HUDEP-2 (cell line): ENCODE measurements around the gene TLCD2.
"Not testable (repeated sequence)": the region's sequence is repeated elsewhere in the genome, so short reads cannot be mapped to it uniquely, and the experiment has no call there.

Experiments
- DNase-seq, 76 experiments: peaks; one replicate each; lab custom pipeline; 2025; ENCODE audit not compliant: unreplicated experiment in 76 of 76; lab: John Stamatoyannopoulos, UW

TLCD2 gene

DNA sequence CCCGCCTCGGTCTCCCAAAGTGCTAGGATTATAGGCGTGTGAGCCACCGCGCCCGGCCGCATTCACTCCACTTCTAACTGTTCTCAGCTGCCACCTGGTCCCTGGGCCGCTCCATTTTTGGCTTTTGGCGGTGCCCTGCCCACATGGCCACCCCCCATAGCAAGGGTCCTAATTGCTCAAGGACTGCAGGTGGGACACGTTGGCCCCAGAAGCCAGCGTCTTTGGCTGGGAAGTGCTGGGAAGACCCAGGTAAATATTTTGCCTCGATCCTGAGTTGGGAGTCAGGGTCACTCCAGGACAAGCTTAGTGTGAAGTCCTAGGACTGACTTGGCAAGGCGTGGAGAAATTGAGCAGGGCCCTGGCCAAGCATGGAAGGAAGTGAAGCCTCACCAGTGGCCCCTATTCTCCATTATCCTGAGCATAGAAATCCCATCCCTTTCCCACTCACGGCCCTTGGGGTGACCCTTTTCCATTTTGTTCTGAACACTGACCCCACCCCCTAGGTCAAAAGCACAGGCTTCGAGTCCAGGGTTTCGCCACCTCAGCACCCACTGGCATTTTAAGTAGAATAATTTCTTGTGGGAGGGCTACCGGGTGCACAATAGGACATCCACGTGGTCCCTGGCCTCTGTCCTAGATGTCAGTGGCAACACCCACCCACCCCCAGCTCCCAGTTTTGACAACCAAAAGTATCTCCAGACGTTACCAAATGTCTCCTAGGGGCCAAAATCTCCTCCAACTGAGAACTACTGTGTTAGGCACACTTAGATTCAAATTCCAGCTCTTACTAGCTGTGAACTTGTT, 8.4 kb upstream of the TLCD2 start:
- no peak for DNase-seq

DNA sequence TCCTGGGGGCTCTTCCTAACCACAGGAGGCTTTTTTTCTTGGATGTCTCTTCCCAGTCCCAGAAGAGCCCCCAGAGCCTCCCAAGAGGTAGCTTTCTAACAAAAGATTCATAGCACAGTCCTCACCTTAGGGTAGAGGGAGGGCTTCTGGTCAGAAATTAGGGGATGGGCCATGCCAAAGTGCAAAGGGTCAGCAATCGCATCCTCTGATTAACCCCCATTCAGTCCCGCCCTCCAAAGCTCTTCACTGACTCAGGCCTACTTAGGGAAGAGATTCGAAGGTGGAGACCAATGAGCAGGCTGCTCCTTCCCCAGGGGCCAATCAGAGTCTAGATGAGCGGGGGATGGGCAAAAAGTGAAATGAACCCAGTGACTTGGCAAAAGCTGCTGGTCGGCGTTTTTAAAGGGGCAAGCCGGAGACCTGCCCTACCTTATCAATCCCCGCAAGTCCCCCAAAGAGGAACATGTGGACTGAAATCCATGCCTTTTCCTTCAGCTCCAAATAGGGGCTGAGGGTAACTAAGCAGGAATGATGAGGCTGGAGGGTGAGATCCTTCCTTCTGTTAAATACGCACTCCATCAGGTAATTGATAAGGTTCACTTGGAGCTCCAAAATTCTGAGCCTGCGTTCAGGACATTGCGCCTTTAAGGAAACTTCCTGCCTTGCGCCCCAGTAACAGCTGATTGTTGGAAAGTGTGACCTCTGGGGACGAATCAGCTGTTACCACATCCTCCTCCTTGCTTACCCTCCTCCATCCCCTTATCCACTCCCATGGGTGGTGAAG, 6.9 kb upstream of the TLCD2 start:
- DNase-seq, result peak in 75 of 76 experiments; percentile 53 to 97 (median 91)

DNA sequence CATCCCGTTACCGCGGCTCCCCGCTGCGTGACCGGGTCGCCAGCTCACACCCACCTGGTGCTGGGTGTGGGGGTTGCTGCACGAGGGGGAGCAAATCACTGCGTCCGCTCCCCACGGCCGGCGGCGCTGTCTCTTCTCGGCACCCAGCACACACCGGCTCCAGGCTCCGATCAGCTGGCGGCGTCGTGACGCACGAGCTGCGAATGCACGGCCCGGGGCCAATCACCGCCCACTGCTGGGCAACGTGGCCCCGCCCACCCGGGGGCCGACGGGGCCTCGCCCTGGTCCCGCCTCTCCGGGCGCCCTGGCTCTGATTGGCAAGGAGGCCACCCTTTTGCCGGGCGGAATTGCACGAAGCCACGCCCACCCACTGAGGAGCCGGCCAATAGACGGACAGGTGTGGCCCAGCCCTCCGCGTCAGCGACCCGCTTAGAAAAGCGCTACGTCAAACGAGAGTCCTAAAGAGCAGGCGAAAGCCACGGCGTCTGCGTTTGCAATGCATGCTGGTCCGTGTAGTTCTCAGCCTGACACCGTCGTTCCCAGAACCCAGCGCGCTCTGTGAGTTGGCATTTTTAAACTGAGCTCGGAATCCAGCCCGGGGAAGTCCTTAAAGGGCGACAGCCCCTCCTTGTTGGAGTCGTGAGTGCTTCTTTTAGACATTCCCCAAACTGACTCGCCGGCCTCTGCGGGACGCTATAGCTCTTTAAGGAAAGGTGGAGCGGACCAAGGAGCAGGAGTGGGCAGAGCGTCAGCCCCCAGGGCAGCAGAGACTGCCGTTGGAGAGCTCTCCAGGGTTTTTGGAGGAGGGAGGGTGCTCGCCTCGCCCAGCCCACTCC, 6.1 kb upstream of the TLCD2 start:
- peak in 75 of 76 experiments; percentile 59 to 100 (median 99) for DNase-seq

DNA sequence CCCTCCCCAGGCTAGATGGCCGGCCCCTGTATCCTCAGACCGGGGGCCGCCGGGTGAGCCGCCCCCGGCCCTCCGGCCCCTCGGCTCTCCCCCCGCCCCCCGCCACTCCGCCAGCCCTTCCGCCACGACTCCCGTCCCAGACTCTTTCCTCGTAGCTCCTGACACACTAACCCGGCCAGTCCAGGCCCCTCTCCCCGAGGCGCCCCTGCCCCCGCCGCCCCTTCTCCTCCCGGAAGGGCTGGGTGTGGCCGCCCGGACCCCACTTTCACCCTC, 5.6 kb upstream of the TLCD2 start:
- no peak for DNase-seq

DNA sequence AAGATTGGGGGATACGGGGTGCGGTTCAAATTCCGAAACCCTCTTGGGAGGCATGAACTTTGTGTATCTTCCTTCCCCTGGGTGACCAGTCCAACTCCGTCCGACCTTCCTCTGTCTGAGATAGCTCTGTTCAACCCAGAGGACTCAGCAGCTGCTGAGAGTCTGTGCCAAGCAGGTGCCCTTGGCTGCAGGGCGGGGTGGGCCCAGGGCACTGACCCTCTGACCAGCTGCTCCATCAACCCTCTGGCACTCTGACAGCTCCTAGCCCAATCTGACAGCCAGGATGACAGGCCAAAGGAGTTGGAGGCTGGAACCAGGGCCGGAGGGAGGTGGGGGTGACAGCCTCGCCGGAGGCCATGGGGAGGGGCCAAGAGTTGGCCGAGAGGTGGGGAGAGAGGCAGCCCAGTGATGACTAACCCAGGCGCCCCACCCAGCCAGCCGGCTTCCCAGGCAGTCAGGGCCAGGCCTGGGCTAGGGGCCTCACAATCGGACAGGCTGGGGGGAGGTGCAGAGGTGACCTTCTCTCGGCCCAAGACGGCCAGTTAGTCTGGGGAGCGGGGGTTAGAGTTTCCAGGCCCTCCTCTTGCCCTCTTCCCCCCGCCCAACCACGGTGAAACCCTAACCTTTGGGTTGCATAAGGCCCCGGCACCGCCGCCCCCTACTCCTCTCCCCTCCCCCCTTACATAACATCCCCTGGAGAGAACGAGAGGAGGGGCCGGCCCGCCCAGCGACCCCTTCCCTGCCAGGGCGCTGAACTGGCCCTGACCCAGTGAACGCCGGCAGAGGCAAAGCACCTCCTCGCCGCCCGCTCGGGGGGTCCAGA, 5.0 kb upstream of the TLCD2 start:
- peak in 74 of 76 experiments; percentile 20 to 92 (median 76) for DNase-seq

DNA sequence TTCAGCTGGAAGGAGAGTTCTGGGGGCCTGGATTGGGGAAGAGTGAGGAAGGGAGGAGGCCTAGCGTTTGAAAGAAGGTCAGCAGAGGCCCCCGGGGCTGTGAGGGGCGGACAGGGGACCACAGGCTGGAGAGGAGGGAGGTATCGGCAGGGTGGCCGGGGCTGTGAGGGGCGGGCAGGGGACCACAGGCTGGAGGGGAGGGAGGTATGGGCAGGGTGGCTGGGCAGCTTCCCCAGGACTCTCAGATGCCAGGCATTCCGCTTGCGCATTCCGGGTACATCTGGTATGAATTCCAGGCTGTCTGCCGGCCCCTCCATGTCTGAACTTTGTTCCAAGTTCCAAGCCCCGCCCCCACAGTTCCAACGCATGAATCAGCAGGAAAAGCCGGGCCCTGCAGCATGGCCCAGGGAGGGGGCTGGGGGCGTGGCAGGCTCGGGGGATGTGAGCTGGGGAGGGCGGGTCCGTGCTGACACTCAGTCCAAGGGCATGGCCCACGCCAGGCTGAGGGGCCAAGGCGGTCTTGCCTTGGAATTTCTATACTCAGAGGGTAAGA, 4.3 kb upstream of the TLCD2 start:
- DNase-seq, result peak in 68 of 76 experiments; percentile 10 to 86 (median 70)

DNA sequence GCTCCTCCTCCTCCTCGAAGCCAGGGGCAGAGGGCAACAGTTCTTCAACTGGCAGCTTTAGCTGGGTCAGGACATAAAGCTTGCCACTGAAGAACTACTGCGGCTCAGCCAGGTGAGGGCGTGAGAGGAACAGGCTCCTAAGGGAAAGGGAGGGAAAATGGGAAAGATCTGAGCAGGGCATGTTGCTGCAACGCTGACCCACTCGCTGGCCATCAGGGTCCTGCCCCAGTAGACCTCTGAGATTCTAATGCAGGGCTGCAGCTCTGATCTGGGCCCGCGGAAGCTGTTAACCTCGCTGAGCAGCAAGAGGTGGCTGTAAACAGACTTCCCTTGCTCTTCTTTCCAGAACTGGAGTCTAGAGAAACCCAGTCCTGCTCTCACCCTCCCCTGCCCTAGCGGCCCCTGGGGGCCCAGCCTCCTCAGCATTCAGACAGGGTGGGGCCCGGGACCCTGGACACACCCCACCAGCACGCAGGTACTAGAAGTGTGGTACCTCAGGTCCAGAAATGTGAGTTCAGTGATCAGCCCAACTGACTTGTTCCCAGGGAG, 3.8 kb upstream of the TLCD2 start:
- DNase-seq, result no peak

DNA sequence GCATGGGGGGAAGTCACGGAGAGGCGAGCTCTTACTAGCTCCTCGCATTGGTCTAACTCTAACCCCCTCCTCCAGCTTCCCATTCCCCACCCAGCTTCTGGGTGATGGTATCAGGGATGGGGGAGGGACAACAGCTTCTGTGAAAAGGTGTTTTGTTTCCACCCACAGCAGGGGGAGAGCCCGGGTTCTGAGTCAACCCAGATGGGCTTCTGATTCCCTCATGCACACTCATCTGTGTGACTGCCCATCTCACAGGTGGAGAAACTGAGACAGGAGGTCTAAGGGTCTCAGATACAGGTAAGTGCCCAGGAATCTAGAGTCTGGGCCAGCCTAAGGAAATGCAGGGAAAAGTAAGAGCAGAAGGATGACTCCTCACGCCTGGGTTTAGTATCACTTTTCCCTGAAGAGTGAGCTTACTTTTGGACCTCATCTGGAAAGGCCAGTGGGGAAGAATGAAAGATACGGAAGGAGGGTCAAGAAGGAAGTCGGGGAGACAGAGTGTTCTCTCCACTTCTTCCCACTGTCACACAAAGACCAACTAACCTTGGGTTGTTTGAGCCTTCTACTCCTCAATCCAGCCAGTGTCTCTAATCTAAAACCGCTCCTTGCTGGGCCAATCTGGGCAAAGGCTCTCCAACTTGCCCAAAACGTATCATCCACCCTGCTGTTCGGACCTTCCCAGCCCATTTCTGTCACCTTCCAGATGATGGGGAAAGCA, 3.1 kb upstream of the TLCD2 start:
- DNase-seq, result no peak

DNA sequence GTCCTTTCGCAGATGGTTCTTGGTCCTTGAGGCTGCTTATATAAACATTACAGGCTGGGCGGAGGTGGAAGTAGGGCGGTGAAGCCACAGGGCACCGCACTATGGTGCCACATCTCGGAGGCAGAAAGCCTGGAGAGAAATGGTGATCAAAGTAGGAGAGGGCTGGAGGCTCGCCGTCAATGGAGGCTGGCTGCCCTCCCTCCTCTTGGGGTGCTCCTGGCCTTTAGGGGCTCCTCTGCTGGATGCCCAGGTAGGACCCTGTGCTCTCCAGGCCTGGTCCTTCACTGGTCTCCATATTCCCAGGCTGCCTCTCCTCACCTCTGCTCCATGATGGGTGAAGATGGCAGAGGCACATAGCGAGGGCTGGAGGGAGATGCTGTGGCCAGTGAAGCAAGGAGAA, 2.1 kb upstream of the TLCD2 start:
- no peak for DNase-seq

DNA sequence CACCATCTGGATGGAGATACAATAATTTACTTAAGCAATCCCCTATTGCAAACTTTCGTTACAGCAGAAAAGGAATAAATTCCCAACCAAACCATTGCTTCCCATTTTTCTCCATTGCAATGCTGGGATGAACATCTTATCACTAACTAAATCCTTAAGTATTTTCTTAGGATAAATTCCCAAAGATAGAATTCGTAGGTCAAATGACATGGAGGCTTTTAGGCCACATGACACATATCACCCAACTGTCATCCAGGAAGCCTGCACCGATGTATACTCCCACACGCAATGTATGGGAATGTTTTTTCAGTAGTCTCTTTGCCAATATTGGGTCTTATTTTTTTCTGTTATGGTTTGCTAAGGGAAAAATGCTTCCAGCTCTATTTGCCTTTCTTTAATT, 1.6 kb upstream of the TLCD2 start:
- no peak for DNase-seq

DNA sequence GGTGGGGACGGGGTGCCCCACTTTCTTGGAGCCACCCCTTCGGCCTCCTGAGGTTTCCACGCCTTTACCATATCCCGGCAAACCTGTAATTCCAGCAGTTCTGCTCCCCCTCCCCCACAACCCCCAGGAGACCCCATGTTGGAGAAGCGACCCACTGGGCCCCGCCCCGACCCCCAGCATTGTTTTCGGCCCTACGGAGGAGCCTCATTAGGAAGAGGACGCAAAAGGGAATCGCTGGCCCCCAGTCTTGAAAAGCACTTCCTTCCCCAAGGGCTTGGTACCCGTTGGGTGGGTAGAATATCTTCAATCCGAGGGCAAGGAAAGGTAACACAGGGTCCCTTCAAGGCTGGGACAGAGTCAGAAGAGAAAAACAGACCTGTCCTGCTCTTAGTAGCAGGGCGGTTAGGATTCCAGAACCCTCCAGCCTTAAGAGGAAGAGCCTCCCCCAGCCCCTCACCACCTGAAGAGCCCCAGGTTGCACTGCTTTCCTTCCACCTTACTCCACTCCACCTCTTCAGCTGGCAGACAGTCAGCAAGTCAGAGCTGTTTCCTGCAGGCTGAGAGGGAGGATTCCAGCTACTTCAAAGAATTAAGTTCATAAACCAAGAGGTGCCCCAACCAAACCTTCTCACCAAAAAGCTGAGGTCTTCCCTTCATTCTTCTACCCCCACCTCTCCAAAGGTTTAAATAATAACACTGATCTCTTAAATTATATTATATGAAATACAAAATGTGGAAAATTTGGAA, 803 bp upstream of the TLCD2 start:
- peak in 1 of 76 experiments; percentile 8 for DNase-seq

DNA sequence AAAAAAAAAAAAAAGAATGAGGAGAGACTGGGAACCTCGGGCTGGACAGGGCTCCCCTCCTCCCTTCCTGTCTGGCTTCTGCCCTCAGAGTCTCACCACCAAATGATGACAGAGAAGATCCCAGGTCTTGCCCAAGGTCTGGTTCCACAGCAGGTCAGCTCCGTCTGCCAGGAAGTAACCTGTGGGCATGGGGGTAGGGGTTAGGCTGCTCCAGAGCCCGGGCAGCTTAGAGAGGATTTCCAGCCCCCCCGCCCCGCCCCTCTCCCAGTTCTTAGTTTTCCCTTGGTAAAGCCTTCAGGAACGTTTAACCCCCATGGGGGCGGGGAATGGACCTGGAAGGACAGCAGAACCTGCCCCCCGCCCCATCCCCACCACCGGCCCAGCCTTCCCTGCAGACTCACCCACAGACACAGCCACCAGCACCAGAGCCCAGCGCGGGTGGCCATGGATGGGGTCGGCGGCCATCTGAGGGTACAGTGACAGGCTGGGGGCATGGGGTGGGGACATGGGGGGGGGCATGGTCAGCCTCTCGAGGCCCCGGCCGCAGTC, 700 bp downstream of the TLCD2 start:
- no peak for DNase-seq

DNA sequence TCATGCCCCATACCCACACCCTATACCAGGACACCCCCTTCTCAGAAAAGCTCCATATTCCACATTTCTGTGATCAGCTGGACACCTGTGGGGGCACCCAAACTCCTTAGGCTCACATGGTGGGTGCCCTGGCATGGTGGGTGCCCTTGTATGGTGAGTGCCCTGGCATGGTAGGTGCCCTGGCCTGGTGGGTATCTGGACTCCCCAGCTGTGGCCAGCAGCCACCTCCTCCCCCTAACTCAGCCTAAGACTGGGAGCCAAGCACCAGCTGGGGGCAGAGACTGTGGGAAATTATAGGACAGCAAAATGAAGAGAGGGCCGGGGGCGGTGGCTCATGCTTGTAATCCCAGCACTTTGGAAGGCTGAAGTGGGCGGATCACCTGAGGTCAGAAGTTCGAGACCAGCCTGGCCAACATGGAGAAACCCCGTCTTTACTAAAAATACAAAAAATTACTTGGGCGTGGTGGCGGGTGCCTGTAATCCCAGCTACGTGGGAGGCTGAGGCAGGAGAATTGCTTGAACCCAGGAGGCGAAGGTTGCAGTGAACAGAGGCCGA, 1.3 kb downstream of the TLCD2 start:
- not testable (repeated sequence) for DNase-seq

DNA sequence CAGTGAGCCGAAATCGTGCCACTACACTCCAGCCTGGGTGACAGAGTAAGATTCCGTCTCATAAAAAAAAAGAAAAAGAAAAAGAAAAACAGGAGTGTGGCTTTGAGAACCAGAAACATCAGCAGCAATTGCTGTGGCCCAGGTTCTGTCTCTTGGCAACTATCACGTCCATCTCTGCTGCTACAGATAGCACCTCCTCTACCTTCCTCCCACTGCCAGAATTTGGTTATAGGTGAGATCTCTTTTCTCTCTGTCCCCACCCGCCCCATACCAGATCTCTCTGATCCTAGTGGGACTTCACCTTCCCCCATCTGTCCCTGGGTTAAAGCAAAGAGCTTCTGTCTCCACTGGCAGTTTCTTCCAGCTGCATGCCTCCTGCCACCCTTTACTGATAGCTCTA, 3.1 kb downstream of the TLCD2 start:
- DNase-seq, result no peak

DNA sequence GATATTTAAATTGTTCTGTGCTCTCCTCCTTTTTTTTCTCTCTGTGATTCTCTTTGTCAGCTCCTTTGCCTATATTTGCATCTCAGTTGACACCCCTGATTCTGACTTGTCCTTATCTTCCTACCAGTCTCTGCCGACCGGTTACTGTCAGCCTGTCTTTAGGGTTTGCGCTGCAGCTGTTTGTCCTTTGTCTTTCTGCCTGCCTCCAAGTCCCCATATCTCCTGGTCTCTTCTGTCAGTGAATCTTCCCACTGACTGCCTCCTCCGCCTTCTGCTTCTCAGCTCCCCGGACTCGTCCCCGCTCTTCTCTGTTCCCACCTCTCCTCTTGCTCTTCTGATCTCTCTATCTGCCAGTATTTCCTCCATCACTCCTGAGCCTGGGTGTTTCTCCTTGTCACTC, 5.2 kb downstream of the TLCD2 start:
- peak in 12 of 76 experiments; percentile 12 to 47 (median 24) for DNase-seq

DNA sequence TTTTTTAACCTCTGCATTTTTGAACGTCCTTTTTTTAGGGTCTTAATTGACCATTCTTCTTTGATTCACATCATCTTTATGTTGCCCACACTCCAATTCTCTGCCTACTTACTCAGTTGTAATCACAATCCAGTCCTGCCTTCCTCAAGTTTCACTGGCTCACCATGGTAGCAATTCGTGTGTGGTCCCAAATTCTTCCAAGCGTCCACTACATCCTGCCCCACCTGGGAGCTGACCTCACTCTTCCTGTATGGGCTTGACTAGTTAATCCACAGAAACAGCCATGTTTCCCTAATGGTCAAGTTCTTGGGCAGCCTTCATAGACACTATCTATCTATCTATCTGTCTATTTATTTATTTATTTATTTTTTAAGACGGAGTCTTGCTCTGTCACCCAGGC, 7.1 kb downstream of the TLCD2 start:
- DNase-seq, result no peak

DNA sequence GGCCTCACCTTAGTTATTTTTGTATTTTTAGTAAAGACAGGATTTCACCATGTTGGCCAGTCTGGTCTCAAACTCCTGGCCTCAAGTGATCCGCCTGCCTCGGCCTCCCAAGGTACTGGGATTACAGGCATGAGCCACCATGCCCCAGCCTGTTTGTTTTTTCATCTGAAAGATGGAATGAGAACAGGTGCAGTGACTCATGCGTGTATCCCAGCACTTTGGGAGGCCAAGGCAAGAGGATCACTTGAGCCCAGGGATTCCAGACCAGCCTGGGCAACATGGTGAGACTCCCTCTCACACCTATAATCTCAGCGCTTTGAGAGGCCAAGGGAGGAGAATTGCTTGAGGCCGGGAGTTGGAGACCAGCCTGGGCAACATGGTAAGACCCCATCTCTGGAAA, 10.3 kb downstream of the TLCD2 start:
- DNase-seq, result not testable (repeated sequence)

DNA sequence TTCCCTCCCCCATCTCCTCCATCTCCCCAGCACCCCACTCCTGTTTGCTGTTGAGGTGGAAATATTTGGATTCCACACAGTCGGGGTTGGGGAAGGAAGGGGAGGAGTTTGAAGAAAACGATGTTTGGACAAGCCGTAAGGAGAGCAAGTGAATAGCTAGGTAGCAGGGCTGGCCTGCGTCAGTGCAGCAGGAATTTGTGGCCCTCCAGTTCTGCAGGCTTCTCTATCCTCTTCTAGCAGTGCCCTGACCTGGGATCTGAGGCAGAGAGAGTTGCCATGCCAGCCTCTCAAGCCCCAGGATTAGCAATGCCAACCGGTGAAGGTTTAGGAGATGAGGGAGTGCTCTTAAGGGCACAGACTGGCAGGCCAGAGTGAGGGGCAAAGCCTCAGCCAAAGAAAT, 12.5 kb downstream of the TLCD2 start:
- no peak for DNase-seq
